PC-3 (cell line): ENCODE results near the gene AGBL1. TPM values are rescaled to one million over a fixed set of nuclear protein-coding genes. Genes with fewer than 3 reads are reported as not detected.

Experiments used
- ATAC-seq: fragments of 200-7000 bp; cut with Tn5 transposase; 2 replicates; pipeline ENCODE4 v1.9.1; 2020; ENCODE audit warnings: mild to moderate bottlenecking, moderate library complexity
- BruUV-seq: library from RNA; stranded (reverse); fragments of 400-500 nt; replicated peaks from 2 replicates; lab custom pipeline; 2021; lab: Mats Ljungman, UMichigan
- CTCF ChIA-PET: fragments of 300-600 bp; sonication (Branson Sonifier 250); formaldehyde crosslinking; loops from one replicate; lab custom pipeline; 2022; ENCODE audit warnings: antibody characterized with exemption; lab: Charles Lee
- POLR2A ChIA-PET: fragments of 300-600 bp; sonication (Branson Sonifier 250); formaldehyde crosslinking; loops from one replicate; lab custom pipeline; 2022; ENCODE audit warnings: antibody characterized with exemption; ENCODE audit not compliant: unreplicated experiment; lab: Charles Lee
- DNase-seq: peaks from one replicate; pipeline ENCODE4 v3.0.0-alpha.2; 2015
- H2AFZ ChIP-seq: fragments of 300-600 bp; sonication (generic); 2 replicates; pipeline ENCODE4 v1.6.0; 2016; ENCODE audit warnings: antibody characterized with exemption, low read length
- H3F3A ChIP-seq: fragments of 300-600 bp; sonication (generic); one replicate; pipeline ENCODE4 v1.6.0; 2017; ENCODE audit warnings: antibody characterized with exemption, low read length, control low read depth, mild to moderate bottlenecking; ENCODE audit not compliant: unreplicated experiment
- H3K27ac ChIP-seq: fragments of 300-600 bp; sonication (generic); 2 replicates; pipeline ENCODE4 v1.5.1; 2016; ENCODE audit warnings: mild to moderate bottlenecking, low read length
- H3K27me3 ChIP-seq: fragments of 300-600 bp; sonication (generic); 2 replicates; pipeline ENCODE4 v1.6.1; 2016; ENCODE audit warnings: low read length, mixed read lengths
- H3K36me3 ChIP-seq: fragments of 300-600 bp; sonication (generic); 2 replicates; pipeline ENCODE4 v1.6.1; 2016; ENCODE audit warnings: low read depth, mixed run types, low read length, mixed read lengths
- H3K4me1 ChIP-seq: fragments of 300-600 bp; sonication (generic); 2 replicates; pipeline ENCODE4 v1.5.1; 2016; ENCODE audit warnings: low read length; ENCODE audit not compliant: insufficient read depth
- H3K4me2 ChIP-seq: fragments of 300-600 bp; sonication (generic); 2 replicates; pipeline ENCODE4 v1.6.0; 2016; ENCODE audit warnings: low read length
- H3K4me3 ChIP-seq: fragments of 300-600 bp; sonication (generic); 2 replicates; pipeline ENCODE4 v1.5.1; 2016; ENCODE audit warnings: mild to moderate bottlenecking, low read length, mixed read lengths
- H3K79me2 ChIP-seq: fragments of 300-600 bp; sonication (generic); 2 replicates; pipeline ENCODE4 v1.6.1; 2017; ENCODE audit warnings: low read length, mixed read lengths
- H3K9ac ChIP-seq: fragments of 300-600 bp; sonication (generic); 2 replicates; pipeline ENCODE4 v1.6.0; 2016; ENCODE audit warnings: mild to moderate bottlenecking, low read length
- H3K9me2 ChIP-seq: fragments of 300-600 bp; sonication (generic); replicated peaks from 2 replicates; pipeline ENCODE4 v1.6.1; 2016; ENCODE audit warnings: mixed run types, low read length, mixed read lengths
- H3K9me3 ChIP-seq: fragments of 300-600 bp; sonication (generic); 2 replicates; pipeline ENCODE4 v1.6.1; 2016; ENCODE audit warnings: low read length, mixed read lengths
- H4K20me1 ChIP-seq: fragments of 300-600 bp; sonication (generic); 2 replicates; pipeline ENCODE4 v1.6.1; 2016; ENCODE audit warnings: low read length, mixed read lengths
- EZH2 ChIP-seq: fragments of 300-600 bp; sonication (generic); IDR thresholded peaks from one replicate; pipeline ENCODE4 v1.6.1; 2017; ENCODE audit warnings: antibody characterized with exemption, mild to moderate bottlenecking, low read length; ENCODE audit not compliant: unreplicated experiment
- EZH2phosphoT487 ChIP-seq: fragments of 300-600 bp; sonication (generic); IDR thresholded peaks from 2 replicates; pipeline ENCODE4 v1.6.1; 2018; ENCODE audit warnings: mild to moderate bottlenecking, antibody characterized with exemption, low read length, borderline replicate concordance
- intact Hi-C: fragments of 100-400 bp; cut with micrococcal nuclease; formaldehyde crosslinking; loops from 2 replicates; pipeline ENCODE4 v1.9.0; 2023
- total RNA-seq: library from RNA; depleted of rRNA; stranded (reverse); fragments of >200 nt; gene quantifications from 2 replicates; pipeline ENCODE4 v1.2.3, GENCODE V29; 2014
- TF ChIP-seq, protein P1 (sequence below): fragments of 300-600 bp; sonication (generic); conservative IDR thresholded peaks from 2 replicates; pipeline ENCODE4 v1.5.1; 2017; ENCODE audit warnings: antibody characterized with exemption, low read depth, mild to moderate bottlenecking, low read length

Gene AGBL1
- total RNA-seq, 1 experiment from 2014 or later: not detected

DNA sequence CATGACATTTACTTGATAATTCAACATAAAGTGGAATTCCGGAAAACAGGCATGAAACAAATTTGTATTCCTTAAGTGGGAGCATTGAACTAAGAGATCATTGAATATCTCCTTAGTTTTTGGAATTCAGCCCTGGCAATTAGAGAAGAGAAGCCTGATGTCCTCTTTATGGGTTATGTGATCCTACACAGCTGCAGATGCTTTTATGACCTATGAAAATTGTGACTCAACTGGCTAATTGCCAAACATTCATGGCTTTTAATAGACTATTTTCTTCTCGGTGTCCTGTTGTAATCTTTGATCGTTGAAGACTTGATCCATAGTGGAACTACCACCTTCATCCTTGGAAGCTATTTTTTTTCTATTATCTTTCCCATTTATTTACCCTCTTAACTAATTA lies 46.1 kb downstream of the AGBL1 start:
- Histone ChIP-seq H3K27me3 (peaks cover 12% of the 10 kb centered on the region), H4K20me1 (no peaks in the 10 kb centered on the region), H3K4me2 (no peak overlapping the region), H3K9me3 (no peaks in the 10 kb centered on the region), H3K4me1 (no peaks in the 10 kb centered on the region), H3K4me3 (no peak overlapping the region), H3K9me2 (no peaks in the 10 kb centered on the region), H3K9ac (no peak overlapping the region), H3F3A (no peaks in the 10 kb centered on the region), H3K27ac (no peak overlapping the region), H2AFZ (no peak overlapping the region), H3K79me2 (no peaks in the 10 kb centered on the region), H3K36me3 (no peaks in the 10 kb centered on the region)
- no peak for TF ChIP-seq EZH2phosphoT487
- TF ChIP-seq, protein P1, sequence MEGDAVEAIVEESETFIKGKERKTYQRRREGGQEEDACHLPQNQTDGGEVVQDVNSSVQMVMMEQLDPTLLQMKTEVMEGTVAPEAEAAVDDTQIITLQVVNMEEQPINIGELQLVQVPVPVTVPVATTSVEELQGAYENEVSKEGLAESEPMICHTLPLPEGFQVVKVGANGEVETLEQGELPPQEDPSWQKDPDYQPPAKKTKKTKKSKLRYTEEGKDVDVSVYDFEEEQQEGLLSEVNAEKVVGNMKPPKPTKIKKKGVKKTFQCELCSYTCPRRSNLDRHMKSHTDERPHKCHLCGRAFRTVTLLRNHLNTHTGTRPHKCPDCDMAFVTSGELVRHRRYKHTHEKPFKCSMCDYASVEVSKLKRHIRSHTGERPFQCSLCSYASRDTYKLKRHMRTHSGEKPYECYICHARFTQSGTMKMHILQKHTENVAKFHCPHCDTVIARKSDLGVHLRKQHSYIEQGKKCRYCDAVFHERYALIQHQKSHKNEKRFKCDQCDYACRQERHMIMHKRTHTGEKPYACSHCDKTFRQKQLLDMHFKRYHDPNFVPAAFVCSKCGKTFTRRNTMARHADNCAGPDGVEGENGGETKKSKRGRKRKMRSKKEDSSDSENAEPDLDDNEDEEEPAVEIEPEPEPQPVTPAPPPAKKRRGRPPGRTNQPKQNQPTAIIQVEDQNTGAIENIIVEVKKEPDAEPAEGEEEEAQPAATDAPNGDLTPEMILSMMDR: no peak
- no peak for TF ChIP-seq EZH2
- BruUV-seq: no TSS peak
- no peak for ATAC-seq
- no peak for DNase-seq
- intact Hi-C loops: no loop called here
- CTCF ChIA-PET: no interaction called here
- POLR2A ChIA-PET: no interaction called here

DNA sequence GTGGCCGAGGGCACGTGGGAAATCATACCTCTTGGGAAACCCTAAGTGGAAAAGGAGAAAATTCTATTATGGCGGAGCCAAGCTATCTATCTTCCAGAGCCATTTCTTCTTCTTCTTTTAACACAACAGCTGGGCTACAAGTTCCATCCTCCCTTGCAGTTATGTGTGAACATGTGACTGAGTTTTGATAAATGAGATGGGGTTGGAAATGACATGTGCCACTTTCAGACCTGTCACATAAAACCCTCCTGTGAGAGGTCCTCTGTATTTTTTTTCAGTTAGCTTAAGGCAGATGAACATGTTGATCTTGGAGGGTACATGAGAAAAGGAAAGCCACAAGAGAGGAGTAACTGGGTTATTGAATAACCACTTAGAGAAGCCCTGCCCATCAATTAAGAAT lies 47.9 kb downstream of the AGBL1 start:
- ChIA-PET POLR2A (no interaction called here), CTCF (no interaction called here)
- BruUV-seq: no TSS peak
- intact Hi-C loops: no loop called here
- ATAC-seq (no peak), DNase-seq (no peak)
- Histone ChIP-seq H3K4me3 (no peak overlapping the region), H3K27ac (no peak overlapping the region), H2AFZ (no peak overlapping the region), H3K9me3 (no peaks in the 10 kb centered on the region), H3K27me3 (no peaks in the 10 kb centered on the region), H3K9ac (no peak overlapping the region), H4K20me1 (no peaks in the 10 kb centered on the region), H3K4me2 (no peak overlapping the region), H3K9me2 (no peaks in the 10 kb centered on the region), H3K79me2 (no peaks in the 10 kb centered on the region), H3K36me3 (no peaks in the 10 kb centered on the region), H3K4me1 (no peaks in the 10 kb centered on the region), H3F3A (no peaks in the 10 kb centered on the region)
- no peak for TF ChIP-seq EZH2phosphoT487
- TF ChIP-seq, protein P1: no peak
- TF ChIP-seq EZH2: no peak

DNA sequence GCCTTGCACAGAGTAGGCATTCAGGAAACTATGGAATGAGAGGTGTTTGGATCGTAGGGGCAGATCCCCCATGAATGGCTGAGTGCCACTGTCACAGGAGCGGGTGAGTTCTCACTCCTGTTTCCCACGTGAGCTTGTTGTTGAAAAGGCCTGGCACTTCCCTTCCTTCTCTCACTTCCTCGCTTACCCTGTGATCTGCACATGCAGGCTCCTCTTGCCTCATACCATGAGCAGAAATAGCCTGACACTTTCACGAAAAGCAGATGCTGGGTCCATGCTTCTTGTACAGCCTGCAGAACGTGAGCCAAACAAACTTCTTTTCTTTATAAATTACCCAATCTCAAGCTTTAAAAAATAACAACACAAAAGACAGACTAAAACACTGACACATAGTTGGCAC lies 55.4 kb downstream of the AGBL1 start:
- BruUV-seq: no TSS peak
- DNase-seq (no peak), ATAC-seq (no peak)
- Histone ChIP-seq H3K79me2 (no peaks in the 10 kb centered on the region), H3K9me2 (no peaks in the 10 kb centered on the region), H4K20me1 (no peaks in the 10 kb centered on the region), H3K27me3 (no peaks in the 10 kb centered on the region), H3K36me3 (no peaks in the 10 kb centered on the region), H2AFZ (no peak overlapping the region), H3K27ac (no peak overlapping the region), H3K9ac (no peak overlapping the region), H3F3A (no peaks in the 10 kb centered on the region), H3K4me3 (no peak overlapping the region), H3K9me3 (no peaks in the 10 kb centered on the region), H3K4me2 (no peak overlapping the region), H3K4me1 (no peaks in the 10 kb centered on the region)
- ChIA-PET CTCF (no interaction called here), POLR2A (no interaction called here)
- intact Hi-C loops: no loop called here
- TF ChIP-seq, protein P1: no peak
- TF ChIP-seq EZH2phosphoT487 (no peak), EZH2 (no peak)
